Measurements from ENCODE around the gene OR6K3.
"Not testable (repeated sequence)": the region's sequence is repeated elsewhere in the genome, so short reads cannot be mapped to it uniquely, and the experiment has no call there.

OR6K3 gene

GRCh38 chr1:158700552-158700951 lies 20.0 kb downstream of the OR6K3 start, which contains the start of gene OR6K2:
Gene OR6K2 (minus strand): TSS chr1:158700652. CDS start chr1:158700652, 0 bp downstream.
- Histone ChIP-seq H3K4me1 (ENCODE audit: insufficient read depth, low read length) (no peaks in the 10 kb centered on the region), H3K9ac (ENCODE audit: low read depth, low read length) (no peak within 1 kb of the TSS), H3K36me3 (ENCODE audit: insufficient read depth, low read length) (no peaks in the 10 kb centered on the region), H3K9me3 (ENCODE audit: control insufficient read depth, insufficient read depth, low read length) (no peaks in the 10 kb centered on the region)

GRCh38 chr1:158694596-158694995 lies 25.9 kb downstream of the OR6K3 start:
- no peaks in the 10 kb centered on the region for H3K4me1 ChIP-seq (ENCODE audit: insufficient read depth, low read length)
- H3K9me3 ChIP-seq (ENCODE audit: control insufficient read depth, insufficient read depth, low read length) = no peaks in the 10 kb centered on the region
- no peak overlapping the region for H3K9ac ChIP-seq (ENCODE audit: low read depth, low read length)
- H3K36me3 ChIP-seq (ENCODE audit: insufficient read depth, low read length) = no peaks in the 10 kb centered on the region

GRCh38 chr1:158692356-158692755 lies 28.2 kb downstream of the OR6K3 start:
- H3K9me3 ChIP-seq (ENCODE audit: control insufficient read depth, insufficient read depth, low read length) = no peaks in the 10 kb centered on the region
- H3K9ac ChIP-seq (ENCODE audit: low read depth, low read length) = no peak overlapping the region
- H3K4me1 ChIP-seq (ENCODE audit: insufficient read depth, low read length) = no peaks in the 10 kb centered on the region
- no peaks in the 10 kb centered on the region for H3K36me3 ChIP-seq (ENCODE audit: insufficient read depth, low read length)

- H3K4me1 ChIP-seq (ENCODE audit: insufficient read depth, low read length) = no peaks in the 10 kb centered on the region
- H3K9me3 ChIP-seq (ENCODE audit: control insufficient read depth, insufficient read depth, low read length) = no peaks in the 10 kb centered on the region
- H3K9ac ChIP-seq (ENCODE audit: low read depth, low read length) = no peak overlapping the region
- no peaks in the 10 kb centered on the region for H3K36me3 ChIP-seq (ENCODE audit: insufficient read depth, low read length)
These were observed 28.6 kb downstream of the OR6K3 start for GRCh38 chr1:158691907-158692306.

GRCh38 chr1:158691149-158691548 lies 29.4 kb downstream of the OR6K3 start:
- not testable (repeated sequence) for H3K4me1 ChIP-seq (ENCODE audit: insufficient read depth, low read length); H3K36me3 ChIP-seq (ENCODE audit: insufficient read depth, low read length); H3K9ac ChIP-seq (ENCODE audit: low read depth, low read length); H3K9me3 ChIP-seq (ENCODE audit: control insufficient read depth, insufficient read depth, low read length)

GRCh38 chr1:158689875-158690274 lies 30.6 kb downstream of the OR6K3 start:
- Histone ChIP-seq H3K9me3 (ENCODE audit: control insufficient read depth, insufficient read depth, low read length) (no peaks in the 10 kb centered on the region), H3K4me1 (ENCODE audit: insufficient read depth, low read length) (no peaks in the 10 kb centered on the region), H3K36me3 (ENCODE audit: insufficient read depth, low read length) (no peaks in the 10 kb centered on the region), H3K9ac (ENCODE audit: low read depth, low read length) (no peak overlapping the region)

- Histone ChIP-seq H3K9me3 (ENCODE audit: control insufficient read depth, insufficient read depth, low read length) (no peaks in the 10 kb centered on the region), H3K9ac (ENCODE audit: low read depth, low read length) (no peak overlapping the region), H3K4me1 (ENCODE audit: insufficient read depth, low read length) (no peaks in the 10 kb centered on the region), H3K36me3 (ENCODE audit: insufficient read depth, low read length) (no peaks in the 10 kb centered on the region)
These were observed 31.4 kb downstream of the OR6K3 start for GRCh38 chr1:158689110-158689509.

- H3K9ac ChIP-seq (ENCODE audit: low read depth, low read length); H3K4me1 ChIP-seq (ENCODE audit: insufficient read depth, low read length); H3K9me3 ChIP-seq (ENCODE audit: control insufficient read depth, insufficient read depth, low read length); H3K36me3 ChIP-seq (ENCODE audit: insufficient read depth, low read length): not testable (repeated sequence)
These were observed 32.2 kb downstream of the OR6K3 start for GRCh38 chr1:158688343-158688742.

GRCh38 chr1:158687037-158687436 lies 33.5 kb downstream of the OR6K3 start:
- Histone ChIP-seq H3K36me3 (ENCODE audit: insufficient read depth, low read length) (no peaks in the 10 kb centered on the region), H3K4me1 (ENCODE audit: insufficient read depth, low read length) (no peaks in the 10 kb centered on the region), H3K9me3 (ENCODE audit: control insufficient read depth, insufficient read depth, low read length) (no peaks in the 10 kb centered on the region), H3K9ac (ENCODE audit: low read depth, low read length) (no peak overlapping the region)

GRCh38 chr1:158686111-158687009 lies 34.2 kb downstream of the OR6K3 start, which contains the start of gene SPTA1:
Gene SPTA1 (minus strand): TSS chr1:158686715. CDS start chr1:158686517, 198 bp downstream.
- no peaks in the 10 kb centered on the region for H3K4me1 ChIP-seq (ENCODE audit: insufficient read depth, low read length)
- no peaks in the 10 kb centered on the region for H3K36me3 ChIP-seq (ENCODE audit: insufficient read depth, low read length)
- H3K9ac ChIP-seq (ENCODE audit: low read depth, low read length) = no peak within 1 kb of the TSS
- no peaks in the 10 kb centered on the region for H3K9me3 ChIP-seq (ENCODE audit: control insufficient read depth, insufficient read depth, low read length)

- Histone ChIP-seq H3K9me3 (ENCODE audit: control insufficient read depth, insufficient read depth, low read length) (no peaks in the 10 kb centered on the region), H3K4me1 (ENCODE audit: insufficient read depth, low read length) (no peaks in the 10 kb centered on the region), H3K9ac (ENCODE audit: low read depth, low read length) (no peak overlapping the region), H3K36me3 (ENCODE audit: insufficient read depth, low read length) (no peaks in the 10 kb centered on the region)
These were observed 35.4 kb downstream of the OR6K3 start for GRCh38 chr1:158685085-158685484.

- H3K9me3 ChIP-seq (ENCODE audit: control insufficient read depth, insufficient read depth, low read length) = no peaks in the 10 kb centered on the region
- H3K36me3 ChIP-seq (ENCODE audit: insufficient read depth, low read length) = no peaks in the 10 kb centered on the region
- no peak overlapping the region for H3K9ac ChIP-seq (ENCODE audit: low read depth, low read length)
- no peaks in the 10 kb centered on the region for H3K4me1 ChIP-seq (ENCODE audit: insufficient read depth, low read length)
These were observed 38.9 kb downstream of the OR6K3 start for GRCh38 chr1:158681606-158682005.

GRCh38 chr1:158679289-158679688 lies 41.2 kb downstream of the OR6K3 start:
- Histone ChIP-seq H3K36me3 (ENCODE audit: insufficient read depth, low read length) (no peaks in the 10 kb centered on the region), H3K9ac (ENCODE audit: low read depth, low read length) (no peak overlapping the region), H3K9me3 (ENCODE audit: control insufficient read depth, insufficient read depth, low read length) (no peaks in the 10 kb centered on the region), H3K4me1 (ENCODE audit: insufficient read depth, low read length) (no peaks in the 10 kb centered on the region)

- Histone ChIP-seq H3K9me3 (ENCODE audit: control insufficient read depth, insufficient read depth, low read length) (no peaks in the 10 kb centered on the region), H3K4me1 (ENCODE audit: insufficient read depth, low read length) (no peaks in the 10 kb centered on the region), H3K9ac (ENCODE audit: low read depth, low read length) (no peak overlapping the region), H3K36me3 (ENCODE audit: insufficient read depth, low read length) (no peaks in the 10 kb centered on the region)
These were observed 44.8 kb downstream of the OR6K3 start for GRCh38 chr1:158675563-158676323.

- H3K9ac ChIP-seq (ENCODE audit: low read depth, low read length) = no peak overlapping the region
- H3K4me1 ChIP-seq (ENCODE audit: insufficient read depth, low read length) = no peaks in the 10 kb centered on the region
- no peaks in the 10 kb centered on the region for H3K9me3 ChIP-seq (ENCODE audit: control insufficient read depth, insufficient read depth, low read length)
- H3K36me3 ChIP-seq (ENCODE audit: insufficient read depth, low read length) = no peaks in the 10 kb centered on the region
These were observed 46.2 kb downstream of the OR6K3 start for GRCh38 chr1:158674302-158674701.
